SK-N-SH treated with all-trans-retinoic acid at 6 μM for 48 hours (cell line): Measurements from ENCODE around the gene DNMT3A.

Experiments used
- ATAC-seq: fragments of 200-7000 bp; cut with Tn5 transposase; 3 replicates; pipeline ENCODE4 v1.9.1; 2020; ENCODE audit warnings: mild to moderate bottlenecking, moderate library complexity
- ARNTL ChIP-seq: fragments of 450-650 bp; formaldehyde crosslinking; IDR thresholded peaks from 2 replicates; pipeline ENCODE4 v1.5.0; 2020; ENCODE audit warnings: low read depth, mild to moderate bottlenecking, moderate library complexity, borderline replicate concordance
- BACH2 ChIP-seq: fragments of 250-450 bp; sonication (Bioruptor Pico); IDR thresholded peaks from 2 replicates; pipeline ENCODE4 v1.9.0; 2021; ENCODE audit warnings: mild to moderate bottlenecking, borderline replicate concordance
- CSDC2 ChIP-seq: fragments of 250-450 bp; sonication (Bioruptor Pico); IDR thresholded peaks from 2 replicates; pipeline ENCODE4 v1.5.0; 2020; ENCODE audit warnings: mild to moderate bottlenecking, moderate library complexity
- ESRRG ChIP-seq: fragments of 250-450 bp; sonication (Bioruptor Pico); IDR thresholded peaks from 2 replicates; pipeline ENCODE4 v1.6.1; 2021; ENCODE audit warnings: mild to moderate bottlenecking
- GLIS3 ChIP-seq: fragments of 250-450 bp; sonication (Bioruptor Pico); IDR thresholded peaks from 2 replicates; pipeline ENCODE4 v1.5.0; 2020; ENCODE audit warnings: mild to moderate bottlenecking, moderate library complexity
- ISL1 ChIP-seq: fragments of 250-450 bp; sonication (Bioruptor Pico); IDR thresholded peaks from 2 replicates; pipeline ENCODE4 v2.1.2; 2022; ENCODE audit warnings: mild to moderate bottlenecking, moderate library complexity
- OSR1 ChIP-seq: fragments of 250-450 bp; sonication (Bioruptor Pico); IDR thresholded peaks from 2 replicates; pipeline ENCODE4 v1.8.0; 2022; ENCODE audit warnings: moderate library complexity, mild to moderate bottlenecking, inconsistent platforms
- PPARA ChIP-seq: fragments of 250-450 bp; sonication (Bioruptor Pico); IDR thresholded peaks from 2 replicates; pipeline ENCODE4 v1.5.0; 2020; ENCODE audit warnings: mild to moderate bottlenecking, borderline replicate concordance
- RARB ChIP-seq: fragments of 250-450 bp; sonication (Bioruptor Pico); IDR thresholded peaks from 2 replicates; pipeline ENCODE4 v1.8.0; 2021; ENCODE audit warnings: mild to moderate bottlenecking, moderate library complexity
- SNAI2 ChIP-seq: fragments of 250-450 bp; sonication (Bioruptor Pico); IDR thresholded peaks from 2 replicates; pipeline ENCODE4 v1.5.0; 2020; ENCODE audit warnings: mild to moderate bottlenecking, moderate library complexity
- TOX ChIP-seq: fragments of 250-450 bp; sonication (Bioruptor Pico); IDR thresholded peaks from 2 replicates; pipeline ENCODE4 v1.8.0; 2021; ENCODE audit warnings: mild to moderate bottlenecking, moderate library complexity, borderline replicate concordance
- ZC3H10 ChIP-seq: fragments of 250-450 bp; sonication (Bioruptor Pico); IDR thresholded peaks from 2 replicates; pipeline ENCODE4 v1.5.1; 2021; ENCODE audit warnings: mild to moderate bottlenecking, moderate library complexity
- ZFP30 ChIP-seq: fragments of 450-650 bp; formaldehyde crosslinking; IDR thresholded peaks from 2 replicates; pipeline ENCODE4 v1.5.0; 2022; ENCODE audit warnings: mild to moderate bottlenecking, moderate library complexity
- ZNF565 ChIP-seq: fragments of 450-650 bp; formaldehyde crosslinking; conservative IDR thresholded peaks from 2 replicates; pipeline ENCODE4 v1.5.0; 2020; ENCODE audit warnings: low read depth, mild to moderate bottlenecking, moderate library complexity
- ZNF70 ChIP-seq: fragments of 450-650 bp; formaldehyde crosslinking; IDR thresholded peaks from 2 replicates; pipeline ENCODE4 v1.5.0; 2020; ENCODE audit warnings: mild to moderate bottlenecking, moderate library complexity
- ZNF8 ChIP-seq: fragments of 450-650 bp; formaldehyde crosslinking; IDR thresholded peaks from 2 replicates; pipeline ENCODE4 v1.5.0; 2020; ENCODE audit warnings: mild to moderate bottlenecking, moderate library complexity
- TF ChIP-seq, protein P1 (sequence below): fragments of 250-450 bp; sonication (Bioruptor Pico); IDR thresholded peaks from 2 replicates; pipeline ENCODE4 v1.5.1; 2021; ENCODE audit warnings: mild to moderate bottlenecking, moderate library complexity
- TF ChIP-seq, protein P2 (sequence below): fragments of 250-450 bp; sonication (Bioruptor Pico); IDR thresholded peaks from 2 replicates; pipeline ENCODE4 v1.8.0; 2020; ENCODE audit warnings: mild to moderate bottlenecking, moderate library complexity, borderline replicate concordance
- TF ChIP-seq, protein P3 (sequence below): fragments of 250-450 bp; sonication (Bioruptor Pico); IDR thresholded peaks from 2 replicates; pipeline ENCODE4 v1.8.0; 2021; ENCODE audit warnings: low read depth, mild to moderate bottlenecking, moderate library complexity, borderline replicate concordance

Gene DNMT3A

DNA sequence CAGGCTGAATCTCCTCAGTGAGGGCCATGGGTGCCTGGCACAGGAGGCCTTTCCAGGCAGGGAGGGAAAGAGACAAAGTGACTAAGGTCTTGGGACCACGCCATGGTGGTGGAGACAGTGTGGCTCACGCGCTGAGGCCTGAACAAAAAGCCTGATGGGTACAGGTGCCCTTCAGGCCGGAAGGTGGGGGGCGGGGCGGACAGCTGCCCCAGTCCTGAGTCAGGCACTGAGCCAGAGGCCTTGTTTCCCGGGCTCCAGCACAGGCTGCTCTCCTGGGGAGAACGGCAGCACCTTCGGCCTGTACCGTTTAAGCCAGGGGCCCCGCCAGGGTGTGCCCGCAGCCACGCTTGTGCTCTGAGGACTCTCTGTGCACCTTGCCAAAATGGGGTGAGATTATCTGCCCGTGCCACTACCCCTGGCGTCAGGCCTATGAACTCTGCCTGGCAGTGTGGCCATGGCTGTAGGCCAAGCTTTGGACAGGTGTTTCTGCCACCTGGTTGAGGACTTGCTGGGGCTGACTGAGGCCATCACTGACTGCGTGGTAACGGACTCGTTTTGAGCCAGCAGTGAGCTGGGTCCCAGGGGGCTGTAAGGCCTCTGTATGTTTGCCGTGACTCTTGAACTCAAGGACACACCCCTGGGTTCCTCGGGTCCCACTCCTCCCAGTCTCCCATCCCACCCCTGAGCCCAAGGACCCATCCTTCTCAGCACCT, 31.7 kb upstream of the DNMT3A start:
- TF ChIP-seq TOX (CRISPR knock-in tag) (no peak), PPARA (CRISPR knock-in tag) (no peak), OSR1 (no peak)
- TF ChIP-seq, protein P1, sequence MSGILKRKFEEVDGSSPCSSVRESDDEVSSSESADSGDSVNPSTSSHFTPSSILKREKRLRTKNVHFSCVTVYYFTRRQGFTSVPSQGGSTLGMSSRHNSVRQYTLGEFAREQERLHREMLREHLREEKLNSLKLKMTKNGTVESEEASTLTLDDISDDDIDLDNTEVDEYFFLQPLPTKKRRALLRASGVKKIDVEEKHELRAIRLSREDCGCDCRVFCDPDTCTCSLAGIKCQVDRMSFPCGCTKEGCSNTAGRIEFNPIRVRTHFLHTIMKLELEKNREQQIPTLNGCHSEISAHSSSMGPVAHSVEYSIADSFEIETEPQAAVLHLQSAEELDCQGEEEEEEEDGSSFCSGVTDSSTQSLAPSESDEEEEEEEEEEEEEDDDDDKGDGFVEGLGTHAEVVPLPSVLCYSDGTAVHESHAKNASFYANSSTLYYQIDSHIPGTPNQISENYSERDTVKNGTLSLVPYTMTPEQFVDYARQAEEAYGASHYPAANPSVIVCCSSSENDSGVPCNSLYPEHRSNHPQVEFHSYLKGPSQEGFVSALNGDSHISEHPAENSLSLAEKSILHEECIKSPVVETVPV, result no peak
- TF ChIP-seq, protein P2, sequence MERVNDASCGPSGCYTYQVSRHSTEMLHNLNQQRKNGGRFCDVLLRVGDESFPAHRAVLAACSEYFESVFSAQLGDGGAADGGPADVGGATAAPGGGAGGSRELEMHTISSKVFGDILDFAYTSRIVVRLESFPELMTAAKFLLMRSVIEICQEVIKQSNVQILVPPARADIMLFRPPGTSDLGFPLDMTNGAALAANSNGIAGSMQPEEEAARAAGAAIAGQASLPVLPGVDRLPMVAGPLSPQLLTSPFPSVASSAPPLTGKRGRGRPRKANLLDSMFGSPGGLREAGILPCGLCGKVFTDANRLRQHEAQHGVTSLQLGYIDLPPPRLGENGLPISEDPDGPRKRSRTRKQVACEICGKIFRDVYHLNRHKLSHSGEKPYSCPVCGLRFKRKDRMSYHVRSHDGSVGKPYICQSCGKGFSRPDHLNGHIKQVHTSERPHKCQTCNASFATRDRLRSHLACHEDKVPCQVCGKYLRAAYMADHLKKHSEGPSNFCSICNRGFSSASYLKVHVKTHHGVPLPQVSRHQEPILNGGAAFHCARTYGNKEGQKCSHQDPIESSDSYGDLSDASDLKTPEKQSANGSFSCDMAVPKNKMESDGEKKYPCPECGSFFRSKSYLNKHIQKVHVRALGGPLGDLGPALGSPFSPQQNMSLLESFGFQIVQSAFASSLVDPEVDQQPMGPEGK (CRISPR knock-in tag), result no peak
- TF ChIP-seq, protein P3, sequence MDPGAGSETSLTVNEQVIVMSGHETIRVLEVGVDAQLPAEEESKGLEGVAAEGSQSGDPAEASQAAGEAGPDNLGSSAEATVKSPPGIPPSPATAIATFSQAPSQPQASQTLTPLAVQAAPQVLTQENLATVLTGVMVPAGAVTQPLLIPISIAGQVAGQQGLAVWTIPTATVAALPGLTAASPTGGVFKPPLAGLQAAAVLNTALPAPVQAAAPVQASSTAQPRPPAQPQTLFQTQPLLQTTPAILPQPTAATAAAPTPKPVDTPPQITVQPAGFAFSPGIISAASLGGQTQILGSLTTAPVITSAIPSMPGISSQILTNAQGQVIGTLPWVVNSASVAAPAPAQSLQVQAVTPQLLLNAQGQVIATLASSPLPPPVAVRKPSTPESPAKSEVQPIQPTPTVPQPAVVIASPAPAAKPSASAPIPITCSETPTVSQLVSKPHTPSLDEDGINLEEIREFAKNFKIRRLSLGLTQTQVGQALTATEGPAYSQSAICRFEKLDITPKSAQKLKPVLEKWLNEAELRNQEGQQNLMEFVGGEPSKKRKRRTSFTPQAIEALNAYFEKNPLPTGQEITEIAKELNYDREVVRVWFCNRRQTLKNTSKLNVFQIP (CRISPR knock-in tag), result no peak
- TF ChIP-seq, all 23 proteins: peak for 0
- ATAC-seq, result no peak

DNA sequence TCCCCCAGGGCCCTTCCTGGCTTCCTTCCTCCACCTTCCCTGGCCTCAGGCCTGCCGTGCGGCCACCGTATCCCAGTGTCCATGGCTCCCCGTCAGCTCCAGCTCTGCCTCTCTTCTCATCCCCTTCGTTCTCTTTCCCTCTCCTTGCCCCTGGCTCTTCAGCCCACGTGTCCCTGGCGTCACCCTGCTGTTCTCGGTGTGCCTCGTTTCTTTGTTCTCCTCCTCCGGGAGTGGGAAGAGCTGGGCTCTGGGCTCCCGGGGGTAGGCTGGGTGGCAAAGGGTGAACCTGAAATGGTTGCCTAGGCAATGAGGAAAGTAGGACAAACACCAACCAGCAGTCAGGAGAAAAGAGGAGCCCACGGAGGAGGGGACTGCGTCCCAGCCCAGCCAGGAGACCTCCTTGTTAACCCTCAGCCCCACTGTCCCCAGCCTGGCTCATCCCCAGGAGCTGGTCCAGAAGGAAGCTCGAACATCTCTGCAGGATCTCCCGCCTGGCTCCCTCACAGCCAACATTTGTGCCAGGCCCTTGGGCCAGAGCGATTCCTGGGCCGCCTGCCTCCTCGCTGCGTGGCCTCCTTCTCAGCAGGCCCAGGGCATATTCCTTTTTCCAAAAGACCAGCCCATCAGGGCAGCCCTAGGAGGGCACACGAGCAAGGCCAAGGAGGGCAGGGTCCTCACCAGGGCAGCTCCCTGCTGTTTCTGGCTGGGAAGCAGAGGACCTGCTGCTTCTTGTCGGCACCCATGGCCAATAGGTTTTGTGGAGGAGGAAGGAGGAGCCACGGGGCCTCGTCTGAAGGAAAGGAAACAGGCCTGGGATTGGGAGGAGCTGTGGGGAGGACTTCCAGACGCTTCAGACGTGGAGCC, 30.9 kb upstream of the DNMT3A start:
- no peak for ATAC-seq
- no peak for TF ChIP-seq ZNF565 (CRISPR knock-in tag)
- TF ChIP-seq, protein P1, result no peak
- no peak for TF ChIP-seq BACH2
- no peak for TF ChIP-seq ZC3H10
- TF ChIP-seq CSDC2 (CRISPR knock-in tag), result no peak
- no peak for TF ChIP-seq ZFP30
- TF ChIP-seq GLIS3 (CRISPR knock-in tag), result no peak
- TF ChIP-seq ESRRG (CRISPR knock-in tag), result no peak
- no peak for TF ChIP-seq ARNTL (CRISPR knock-in tag)
- TF ChIP-seq TOX (CRISPR knock-in tag), result no peak
- no peak for TF ChIP-seq ISL1 (CRISPR knock-in tag)
- TF ChIP-seq ZNF8, result no peak
- TF ChIP-seq PPARA (CRISPR knock-in tag), result no peak

DNA sequence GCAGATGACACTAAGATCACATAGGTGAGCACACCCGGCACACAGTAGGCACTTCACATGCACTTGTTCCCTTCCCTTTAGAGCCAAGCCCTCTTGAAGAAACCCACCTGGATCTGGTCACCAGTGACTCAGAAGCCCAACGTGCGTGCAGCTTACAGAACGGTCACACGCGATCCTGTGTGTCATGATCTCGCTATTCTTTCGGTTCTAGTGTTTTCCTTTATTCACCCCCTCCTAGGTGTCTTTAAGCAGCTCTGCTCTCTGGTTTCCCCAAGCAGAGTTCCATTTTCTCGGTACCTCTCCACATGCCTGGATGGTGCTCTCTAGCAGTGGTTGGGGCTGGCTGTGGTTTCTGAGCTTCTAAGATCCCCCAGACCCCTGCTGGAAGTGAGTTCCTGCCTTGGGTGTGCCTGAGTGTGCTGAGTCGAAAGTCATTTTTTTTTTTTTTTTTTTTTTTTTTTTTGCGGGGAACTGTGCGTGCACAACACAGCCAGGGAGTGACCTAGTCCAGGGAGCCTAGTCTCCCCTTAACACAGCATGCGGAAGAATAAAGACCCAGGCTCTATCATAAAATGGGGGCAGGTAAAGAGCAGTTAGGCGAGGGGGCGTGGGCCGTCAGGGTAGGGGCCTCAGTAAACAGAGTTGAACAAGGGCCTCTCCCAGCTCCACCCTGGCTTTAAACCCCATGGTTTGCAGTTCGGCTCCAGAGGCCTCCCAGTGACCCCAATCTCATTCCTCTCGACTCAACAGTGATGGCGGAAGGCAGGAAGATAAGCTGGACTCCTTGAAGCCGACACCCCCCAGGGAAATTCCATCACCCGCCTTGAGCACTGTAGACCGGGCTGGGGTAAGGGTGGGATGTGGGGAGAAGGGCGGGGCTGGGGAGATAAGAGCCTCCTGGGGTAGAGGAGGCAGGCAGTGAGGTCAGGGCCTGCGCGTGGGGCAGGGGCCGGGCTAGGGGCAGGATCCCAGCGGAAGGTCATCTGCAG, 29.8 kb upstream of the DNMT3A start:
- ATAC-seq, result no peak
- TF ChIP-seq ZNF70 (CRISPR knock-in tag), result no peak
- TF ChIP-seq GLIS3 (CRISPR knock-in tag), result no peak
- TF ChIP-seq, protein P3 (CRISPR knock-in tag), result no peak
- no peak for TF ChIP-seq SNAI2 (CRISPR knock-in tag)
- no peak for TF ChIP-seq ZNF565 (CRISPR knock-in tag)
- no peak for TF ChIP-seq ZC3H10
- TF ChIP-seq RARB (CRISPR knock-in tag), result no peak
